BJ (cell line): ENCODE measurements around the gene SH3RF3. TPM values are rescaled to one million over a fixed set of nuclear protein-coding genes. Genes with fewer than 3 reads are reported as not detected.

Source experiments
- CTCF ChIA-PET: fragments of 350-600 bp; formaldehyde crosslinking; extraction: SDS; loops from one replicate; lab custom pipeline; 2021; ENCODE audit warnings: antibody characterized with exemption, inconsistent platforms; lab: Yijun Ruan, JAX
- POLR2A ChIA-PET: fragments of 300-600 bp; sonication (Branson Sonifier 250); formaldehyde crosslinking; extraction: SDS; loops from one replicate; lab custom pipeline; 2021; ENCODE audit warnings: antibody characterized with exemption; lab: Charles Lee
- DNase-seq: peaks from one replicate; pipeline ENCODE4 v3.0.0-alpha.2; 2011; ENCODE audit warnings: low read depth
- H3K27me3 ChIP-seq: 2 replicates; pipeline ENCODE4 v1.6.0; 2011; ENCODE audit warnings: low read length; ENCODE audit not compliant: control insufficient read depth, insufficient read depth
- H3K36me3 ChIP-seq: 2 replicates; pipeline ENCODE4 v1.5.1; 2011; ENCODE audit warnings: low read length; ENCODE audit not compliant: control insufficient read depth, insufficient read depth
- H3K4me3 ChIP-seq: 2 replicates; pipeline ENCODE4 v1.5.1; 2011; ENCODE audit warnings: low read depth, mild to moderate bottlenecking, control low read depth, low read length
- polyA plus RNA-seq: library from polyadenylated mRNA; depleted of rRNA; stranded (reverse); fragments of >200 nt; gene quantifications from 2 replicates; pipeline ENCODE4 v1.2.3, GENCODE V29; 2011
- TF ChIP-seq, protein P1 (sequence below): IDR thresholded peaks from 2 replicates; pipeline ENCODE4 v1.5.1; 2011; ENCODE audit warnings: low read depth, mild to moderate bottlenecking, control low read depth, inconsistent platforms, low read length, moderate library complexity; ENCODE audit not compliant: insufficient read depth

Gene SH3RF3
- polyA plus RNA-seq, 1 experiment = 3.6 TPM

DNA sequence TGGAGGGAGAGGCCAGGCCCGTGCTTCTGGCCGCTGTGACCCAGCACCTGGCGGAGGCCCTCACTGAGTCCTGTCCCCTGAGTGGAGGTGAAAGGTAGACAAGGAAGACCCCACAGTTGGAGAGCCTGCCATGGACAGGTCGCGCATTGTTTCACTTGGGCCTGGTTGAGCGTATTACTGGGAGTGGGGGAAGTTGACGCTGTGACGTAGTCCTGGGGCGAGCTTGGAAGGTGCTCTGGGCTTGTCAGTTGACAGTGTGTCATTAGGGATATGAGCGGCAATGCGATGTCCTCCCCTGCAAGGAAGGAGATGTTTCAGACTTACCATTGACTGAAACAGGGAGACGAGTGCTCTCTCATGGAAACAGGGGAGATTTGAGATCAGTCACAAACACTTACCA, 127.1 kb downstream of the SH3RF3 start:
- no peak for DNase-seq
- Histone ChIP-seq H3K27me3 (no peaks in the 10 kb centered on the region; the same call in 1 of the 2 replicates), H3K4me3 (no peak overlapping the region), H3K36me3 (no peaks in the 10 kb centered on the region)
- ChIA-PET CTCF (interaction anchor here (1.6 kb wide), 1 partner anchor 254 kb away, joined by 5 read pairs; no protein-coding TSS in a partner anchor), POLR2A (interaction anchor here (0.6 kb wide), 1 partner anchor 18 kb away, joined by 3 read pairs; no protein-coding TSS in a partner anchor)
- TF ChIP-seq, protein P1, sequence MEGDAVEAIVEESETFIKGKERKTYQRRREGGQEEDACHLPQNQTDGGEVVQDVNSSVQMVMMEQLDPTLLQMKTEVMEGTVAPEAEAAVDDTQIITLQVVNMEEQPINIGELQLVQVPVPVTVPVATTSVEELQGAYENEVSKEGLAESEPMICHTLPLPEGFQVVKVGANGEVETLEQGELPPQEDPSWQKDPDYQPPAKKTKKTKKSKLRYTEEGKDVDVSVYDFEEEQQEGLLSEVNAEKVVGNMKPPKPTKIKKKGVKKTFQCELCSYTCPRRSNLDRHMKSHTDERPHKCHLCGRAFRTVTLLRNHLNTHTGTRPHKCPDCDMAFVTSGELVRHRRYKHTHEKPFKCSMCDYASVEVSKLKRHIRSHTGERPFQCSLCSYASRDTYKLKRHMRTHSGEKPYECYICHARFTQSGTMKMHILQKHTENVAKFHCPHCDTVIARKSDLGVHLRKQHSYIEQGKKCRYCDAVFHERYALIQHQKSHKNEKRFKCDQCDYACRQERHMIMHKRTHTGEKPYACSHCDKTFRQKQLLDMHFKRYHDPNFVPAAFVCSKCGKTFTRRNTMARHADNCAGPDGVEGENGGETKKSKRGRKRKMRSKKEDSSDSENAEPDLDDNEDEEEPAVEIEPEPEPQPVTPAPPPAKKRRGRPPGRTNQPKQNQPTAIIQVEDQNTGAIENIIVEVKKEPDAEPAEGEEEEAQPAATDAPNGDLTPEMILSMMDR = no peak

DNA sequence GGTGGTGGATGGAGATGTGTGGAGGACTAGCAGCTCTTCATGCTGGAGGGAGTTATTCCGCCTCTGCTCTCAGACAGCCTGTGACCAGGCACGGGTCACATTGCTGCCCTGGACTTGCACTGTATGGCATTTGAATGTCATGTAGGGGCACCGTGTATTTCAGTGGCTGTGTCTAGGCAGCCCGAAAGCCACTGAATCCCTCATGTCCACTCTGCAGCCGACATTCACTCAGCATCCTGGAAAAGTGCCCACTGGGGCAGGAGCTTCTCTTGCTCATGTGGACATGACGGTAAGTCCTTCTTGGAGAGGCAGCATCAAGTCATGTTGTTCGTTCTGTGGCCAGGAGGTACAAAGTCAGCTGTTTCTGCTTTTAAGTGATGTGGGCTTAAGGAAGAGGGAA, 127.9 kb downstream of the SH3RF3 start:
- Histone ChIP-seq H3K4me3 (no peak overlapping the region), H3K36me3 (no peaks in the 10 kb centered on the region), H3K27me3 (no peaks in the 10 kb centered on the region; the same call in 1 of the 2 replicates)
- ChIA-PET POLR2A (no interaction called here), CTCF (interaction anchor here (1.6 kb wide), 1 partner anchor 253 kb away, joined by 5 read pairs; no protein-coding TSS in a partner anchor)
- TF ChIP-seq, protein P1 = no peak
- no peak for DNase-seq

DNA sequence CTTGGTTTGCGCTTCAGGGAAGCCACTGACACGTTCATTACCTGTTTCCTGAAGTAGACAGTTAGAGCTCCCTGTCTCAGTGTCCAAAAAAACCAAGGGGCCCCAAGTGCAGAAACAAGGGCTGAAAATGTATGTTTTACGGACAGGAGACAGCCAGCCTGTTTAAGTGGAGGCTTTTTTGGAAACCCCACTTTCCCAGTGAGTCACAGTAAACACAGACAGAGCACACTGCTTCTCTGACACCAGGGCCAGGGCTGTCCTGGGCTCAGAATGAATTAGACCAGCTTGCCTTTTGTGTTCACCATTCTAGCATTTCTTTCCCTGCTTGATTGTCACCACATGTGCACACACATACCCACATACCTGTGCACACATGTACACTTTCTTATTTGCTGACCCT, 128.6 kb downstream of the SH3RF3 start:
- ChIA-PET POLR2A (no interaction called here), CTCF (interaction anchor here (1.1 to 1.6 kb wide), 2 partner anchors 15 to 253 kb away, joined by 5 read pairs; no protein-coding TSS in a partner anchor)
- no peaks in the 10 kb centered on the region for H3K36me3 ChIP-seq
- no peak overlapping the region for H3K4me3 ChIP-seq
- no peaks in the 10 kb centered on the region; the same call in 1 of the 2 replicates for H3K27me3 ChIP-seq
- TF ChIP-seq, protein P1 = no peak
- DNase-seq = no peak

DNA sequence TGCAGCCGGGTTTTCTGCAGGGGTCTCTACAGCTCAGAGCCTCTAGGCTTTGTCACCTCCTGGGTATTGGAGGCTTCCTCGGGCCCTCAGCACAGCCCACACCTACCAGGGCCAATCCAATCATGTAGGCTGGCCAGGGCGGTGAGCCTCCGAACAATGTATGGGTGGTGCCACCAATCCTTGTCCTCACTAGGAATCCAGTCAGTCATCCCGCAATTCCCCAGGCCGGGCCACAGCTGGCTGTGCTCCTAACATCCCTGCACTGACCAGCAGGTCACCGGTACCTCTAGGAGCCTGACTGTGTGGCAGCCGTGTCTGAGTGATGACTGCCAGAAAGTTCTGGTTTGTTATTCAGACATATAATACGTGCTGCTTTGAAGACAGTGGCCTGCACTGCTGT, 129.4 kb downstream of the SH3RF3 start:
- CTCF ChIA-PET = interaction anchor here (1.1 kb wide), 2 partner anchors 8 to 14 kb away, joined by 3 to 5 read pairs; no protein-coding TSS in a partner anchor
- Histone ChIP-seq H3K36me3 (no peaks in the 10 kb centered on the region), H3K27me3 (no peaks in the 10 kb centered on the region; the same call in 1 of the 2 replicates), H3K4me3 (no peak overlapping the region)
- DNase-seq = no peak
- TF ChIP-seq, protein P1 = no peak
- POLR2A ChIA-PET = no interaction called here

DNA sequence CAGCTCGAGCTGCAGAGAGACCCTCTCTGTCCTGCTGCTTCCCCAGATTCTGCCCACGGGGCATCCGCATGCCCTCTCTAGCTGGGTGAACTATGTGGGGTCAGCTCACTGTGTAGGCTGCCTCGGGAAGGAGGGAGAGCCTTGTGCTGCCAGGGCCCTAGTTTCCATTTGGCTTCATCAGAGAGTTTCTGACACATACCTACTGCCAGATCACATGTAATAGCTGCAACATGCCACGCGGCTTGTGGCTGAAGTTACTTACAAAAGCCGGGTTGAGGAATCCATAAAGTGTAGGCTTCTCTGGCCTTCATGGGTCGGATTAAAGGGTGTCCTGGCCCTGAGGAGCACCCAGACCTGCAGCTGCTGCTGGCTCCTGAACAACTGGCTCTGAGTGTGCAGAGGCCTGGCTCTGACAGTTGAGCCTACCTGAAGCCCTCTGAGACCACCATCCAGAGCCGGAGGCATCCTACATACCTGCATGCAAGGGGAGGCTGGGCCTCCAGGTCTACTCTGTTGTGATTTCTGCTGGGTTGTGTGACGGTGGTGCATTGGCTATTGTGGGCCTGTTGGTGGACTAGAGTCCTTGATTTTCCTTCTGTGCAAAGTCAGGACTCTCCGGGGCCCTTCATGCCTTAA, 130.0 kb downstream of the SH3RF3 start:
- no peak for DNase-seq
- Histone ChIP-seq H3K36me3 (no peaks in the 10 kb centered on the region), H3K27me3 (no peaks in the 10 kb centered on the region; the same call in 1 of the 2 replicates), H3K4me3 (no peak overlapping the region)
- CTCF ChIA-PET = interaction anchor here (1.1 kb wide), 2 partner anchors 9 to 14 kb away, joined by 3 to 5 read pairs; no protein-coding TSS in a partner anchor
- TF ChIP-seq, protein P1 = no peak
- POLR2A ChIA-PET = no interaction called here
